HEK293 (cell line): ENCODE results near the gene IGSF10.

Experiments used
- CTCF ChIA-PET: fragments of 350-600 bp; formaldehyde crosslinking; extraction: SDS; loops from one replicate; lab custom pipeline; 2021; ENCODE audit warnings: antibody characterized with exemption; lab: Yijun Ruan, JAX
- POLR2A ChIA-PET: fragments of 300-600 bp; formaldehyde crosslinking; extraction: SDS; loops from one replicate; lab custom pipeline; 2020; ENCODE audit warnings: antibody characterized with exemption, inconsistent platforms; lab: Yijun Ruan, JAX
- H3K27ac ChIP-seq: fragments of 200-500 bp; sonication (Bioruptor generic); 2 replicates; pipeline ENCODE4 v1.5.1; 2014; ENCODE audit warnings: low read depth, low read length, control low read depth, inconsistent platforms; ENCODE audit errors: extremely low read depth
- H3K36me3 ChIP-seq, 2 experiments: fragments of 200-500 bp in 1 of 2; sonication (Bioruptor generic) in 1 of 2; 1 replicate in 1 of 2; 2 replicates in 1 of 2; pipeline ENCODE4 v1.5.1; 2014 to 2017; ENCODE audit warnings: inconsistent platforms in 2 of 2, low read length in 2 of 2; ENCODE audit not compliant: control insufficient read depth in 2 of 2, insufficient read depth in 1 of 2
- H3K4me1 ChIP-seq: fragments of 200-500 bp; sonication (Bioruptor generic); 2 replicates; pipeline ENCODE4 v1.5.1; 2014; ENCODE audit warnings: mild to moderate bottlenecking, low read length, inconsistent platforms; ENCODE audit not compliant: control insufficient read depth, insufficient read depth
- H3K4me3 ChIP-seq: 2 replicates; pipeline ENCODE4 v1.5.1; 2011; ENCODE audit warnings: low read depth, mild to moderate bottlenecking, control low read depth, low read length, moderate library complexity
- H3K9me3 ChIP-seq: fragments of 200-500 bp; sonication (Bioruptor generic); 2 replicates; pipeline ENCODE4 v1.5.1; 2014; ENCODE audit warnings: low read depth, low read length, inconsistent platforms; ENCODE audit not compliant: control insufficient read depth, insufficient read depth
- KLF8 ChIP-seq: fragments of 450-650 bp; formaldehyde crosslinking; IDR thresholded peaks from 2 replicates; pipeline ENCODE4 v1.5.1; 2016; ENCODE audit warnings: missing biosample characterization, missing genetic modification characterization
- MZF1 ChIP-seq: fragments of 450-650 bp; formaldehyde crosslinking; IDR thresholded peaks from 2 replicates; pipeline ENCODE4 v1.5.1; 2017; ENCODE audit warnings: missing biosample characterization, missing genetic modification characterization, borderline replicate concordance
- TRIM28 ChIP-seq: IDR thresholded peaks from 2 replicates; pipeline ENCODE4 v1.6.1; 2011; ENCODE audit warnings: low read length, control low read depth, borderline replicate concordance
- ZFP69B ChIP-seq: fragments of 450-650 bp; formaldehyde crosslinking; IDR thresholded peaks from 2 replicates; pipeline ENCODE4 v1.5.1; 2016; ENCODE audit warnings: missing biosample characterization, missing genetic modification characterization
- ZNF155 ChIP-seq: fragments of 450-650 bp; formaldehyde crosslinking; IDR thresholded peaks from 2 replicates; pipeline ENCODE4 v1.5.1; 2016; ENCODE audit warnings: missing biosample characterization, missing genetic modification characterization
- ZNF211 ChIP-seq: fragments of 450-650 bp; formaldehyde crosslinking; IDR thresholded peaks from 2 replicates; pipeline ENCODE4 v1.5.1; 2016; ENCODE audit warnings: low read depth, missing biosample characterization, missing genetic modification characterization
- ZNF266 ChIP-seq: fragments of 450-650 bp; formaldehyde crosslinking; IDR thresholded peaks from 2 replicates; pipeline ENCODE4 v1.5.1; 2016; ENCODE audit warnings: missing biosample characterization, missing genetic modification characterization, low read depth
- ZNF354C ChIP-seq: fragments of 450-650 bp; formaldehyde crosslinking; IDR thresholded peaks from 2 replicates; pipeline ENCODE4 v1.5.1; 2016; ENCODE audit warnings: missing biosample characterization, missing genetic modification characterization, low read depth, borderline replicate concordance
- ZNF544 ChIP-seq: fragments of 450-650 bp; formaldehyde crosslinking; IDR thresholded peaks from 2 replicates; pipeline ENCODE4 v1.5.0; 2017; ENCODE audit warnings: missing biosample characterization, missing genetic modification characterization
- ZNF548 ChIP-seq: fragments of 450-650 bp; formaldehyde crosslinking; IDR thresholded peaks from 2 replicates; pipeline ENCODE4 v1.5.1; 2016; ENCODE audit warnings: missing biosample characterization, missing genetic modification characterization
- ZNF571 ChIP-seq: fragments of 450-650 bp; formaldehyde crosslinking; IDR thresholded peaks from 2 replicates; pipeline ENCODE4 v1.5.0; 2017; ENCODE audit warnings: missing biosample characterization, missing genetic modification characterization
- TF ChIP-seq, protein P1 (sequence below): fragments of 450-650 bp; formaldehyde crosslinking; IDR thresholded peaks from 2 replicates; pipeline ENCODE4 v1.5.1; 2016; ENCODE audit warnings: missing biosample characterization, missing genetic modification characterization
- TF ChIP-seq, protein P2 (sequence below): fragments of 450-650 bp; formaldehyde crosslinking; IDR thresholded peaks from 2 replicates; pipeline ENCODE4 v1.5.1; 2016; ENCODE audit warnings: missing biosample characterization, missing genetic modification characterization
- TF ChIP-seq, protein P3 (sequence below): fragments of 450-650 bp; formaldehyde crosslinking; IDR thresholded peaks from 2 replicates; pipeline ENCODE4 v1.5.1; 2017; ENCODE audit warnings: missing biosample characterization, missing genetic modification characterization
- TF ChIP-seq, protein P4 (sequence below): fragments of 450-650 bp; formaldehyde crosslinking; IDR thresholded peaks from 2 replicates; pipeline ENCODE4 v1.5.1; 2016; ENCODE audit warnings: missing biosample characterization, missing genetic modification characterization
- TF ChIP-seq, protein P5 (sequence below): fragments of 450-650 bp; formaldehyde crosslinking; IDR thresholded peaks from 2 replicates; pipeline ENCODE4 v1.5.1; 2016; ENCODE audit warnings: missing biosample characterization, missing genetic modification characterization
- TF ChIP-seq, protein P6 (sequence below): fragments of 450-650 bp; formaldehyde crosslinking; optimal IDR thresholded peaks from 2 replicates; pipeline ENCODE3; 2016; ENCODE audit warnings: missing biosample characterization, mild to moderate bottlenecking, missing genetic modification characterization
- TF ChIP-seq, protein P7 (sequence below): fragments of 450-650 bp; formaldehyde crosslinking; conservative IDR thresholded peaks from 2 replicates; pipeline ENCODE4 v1.5.1; 2016; ENCODE audit warnings: low read depth, missing biosample characterization, missing genetic modification characterization

IGSF10 gene

DNA sequence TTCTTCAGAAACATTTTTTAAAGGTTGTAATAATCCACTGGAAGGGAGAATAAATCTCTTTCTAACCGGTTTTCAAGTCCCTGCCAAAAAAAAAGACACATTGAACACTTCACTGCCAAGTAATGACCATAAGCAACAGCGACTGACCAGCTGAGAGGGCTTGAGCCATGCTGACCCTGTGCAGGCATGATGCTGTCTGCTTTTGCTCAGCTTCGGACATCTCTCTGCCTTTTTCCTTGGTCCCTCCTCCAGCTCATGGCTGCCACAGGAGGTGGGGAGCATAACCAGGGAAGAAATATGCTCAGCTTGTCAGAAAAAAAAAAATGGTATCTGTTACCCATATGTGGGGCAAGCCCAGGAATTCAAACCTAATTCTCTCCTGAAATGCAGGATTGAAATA is 1.5 kb downstream of the IGSF10 start:
- no peak overlapping the region for H3K4me3 ChIP-seq
- H3K27ac ChIP-seq: no peak overlapping the region
- no peaks in the 10 kb centered on the region for H3K36me3 ChIP-seq
- ChIA-PET CTCF (interaction anchor here (0.7 to 0.8 kb wide), 2 partner anchors 9 to 751 kb away, joined by 3 to 4 read pairs; no protein-coding TSS in a partner anchor), POLR2A (no interaction called here)
- no peaks in the 10 kb centered on the region for H3K4me1 ChIP-seq
- TF ChIP-seq, protein P1, sequence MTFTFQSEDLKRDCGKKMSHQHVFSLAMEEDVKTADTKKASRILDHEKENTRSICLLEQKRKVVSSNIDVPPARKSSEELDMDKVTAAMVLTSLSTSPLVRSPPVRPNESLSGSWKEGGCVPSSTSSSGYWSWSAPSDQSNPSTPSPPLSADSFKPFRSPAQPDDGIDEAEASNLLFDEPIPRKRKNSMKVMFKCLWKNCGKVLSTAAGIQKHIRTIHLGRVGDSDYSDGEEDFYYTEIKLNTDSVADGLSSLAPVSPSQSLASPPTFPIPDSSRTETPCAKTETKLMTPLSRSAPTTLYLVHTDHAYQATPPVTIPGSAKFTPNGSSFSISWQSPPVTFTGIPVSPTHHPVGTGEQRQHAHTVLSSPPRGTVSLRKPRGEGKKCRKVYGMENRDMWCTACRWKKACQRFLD: no peak
- TF ChIP-seq, protein P2, sequence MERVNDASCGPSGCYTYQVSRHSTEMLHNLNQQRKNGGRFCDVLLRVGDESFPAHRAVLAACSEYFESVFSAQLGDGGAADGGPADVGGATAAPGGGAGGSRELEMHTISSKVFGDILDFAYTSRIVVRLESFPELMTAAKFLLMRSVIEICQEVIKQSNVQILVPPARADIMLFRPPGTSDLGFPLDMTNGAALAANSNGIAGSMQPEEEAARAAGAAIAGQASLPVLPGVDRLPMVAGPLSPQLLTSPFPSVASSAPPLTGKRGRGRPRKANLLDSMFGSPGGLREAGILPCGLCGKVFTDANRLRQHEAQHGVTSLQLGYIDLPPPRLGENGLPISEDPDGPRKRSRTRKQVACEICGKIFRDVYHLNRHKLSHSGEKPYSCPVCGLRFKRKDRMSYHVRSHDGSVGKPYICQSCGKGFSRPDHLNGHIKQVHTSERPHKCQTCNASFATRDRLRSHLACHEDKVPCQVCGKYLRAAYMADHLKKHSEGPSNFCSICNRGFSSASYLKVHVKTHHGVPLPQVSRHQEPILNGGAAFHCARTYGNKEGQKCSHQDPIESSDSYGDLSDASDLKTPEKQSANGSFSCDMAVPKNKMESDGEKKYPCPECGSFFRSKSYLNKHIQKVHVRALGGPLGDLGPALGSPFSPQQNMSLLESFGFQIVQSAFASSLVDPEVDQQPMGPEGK: no peak
- TF ChIP-seq ZNF548 (tag by site-specific recombination): no peak
- no peak for TF ChIP-seq MZF1
- no peak for TF ChIP-seq ZFP69B (tag by site-specific recombination)
- TF ChIP-seq, protein P3, sequence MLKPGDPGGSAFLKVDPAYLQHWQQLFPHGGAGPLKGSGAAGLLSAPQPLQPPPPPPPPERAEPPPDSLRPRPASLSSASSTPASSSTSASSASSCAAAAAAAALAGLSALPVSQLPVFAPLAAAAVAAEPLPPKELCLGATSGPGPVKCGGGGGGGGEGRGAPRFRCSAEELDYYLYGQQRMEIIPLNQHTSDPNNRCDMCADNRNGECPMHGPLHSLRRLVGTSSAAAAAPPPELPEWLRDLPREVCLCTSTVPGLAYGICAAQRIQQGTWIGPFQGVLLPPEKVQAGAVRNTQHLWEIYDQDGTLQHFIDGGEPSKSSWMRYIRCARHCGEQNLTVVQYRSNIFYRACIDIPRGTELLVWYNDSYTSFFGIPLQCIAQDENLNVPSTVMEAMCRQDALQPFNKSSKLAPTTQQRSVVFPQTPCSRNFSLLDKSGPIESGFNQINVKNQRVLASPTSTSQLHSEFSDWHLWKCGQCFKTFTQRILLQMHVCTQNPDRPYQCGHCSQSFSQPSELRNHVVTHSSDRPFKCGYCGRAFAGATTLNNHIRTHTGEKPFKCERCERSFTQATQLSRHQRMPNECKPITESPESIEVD (tag by site-specific recombination): no peak
- no peak for TF ChIP-seq TRIM28
- TF ChIP-seq ZNF354C: no peak
- TF ChIP-seq, protein P4, sequence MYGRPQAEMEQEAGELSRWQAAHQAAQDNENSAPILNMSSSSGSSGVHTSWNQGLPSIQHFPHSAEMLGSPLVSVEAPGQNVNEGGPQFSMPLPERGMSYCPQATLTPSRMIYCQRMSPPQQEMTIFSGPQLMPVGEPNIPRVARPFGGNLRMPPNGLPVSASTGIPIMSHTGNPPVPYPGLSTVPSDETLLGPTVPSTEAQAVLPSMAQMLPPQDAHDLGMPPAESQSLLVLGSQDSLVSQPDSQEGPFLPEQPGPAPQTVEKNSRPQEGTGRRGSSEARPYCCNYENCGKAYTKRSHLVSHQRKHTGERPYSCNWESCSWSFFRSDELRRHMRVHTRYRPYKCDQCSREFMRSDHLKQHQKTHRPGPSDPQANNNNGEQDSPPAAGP (tag by site-specific recombination): no peak
- TF ChIP-seq ZNF266 (tag by site-specific recombination): no peak
- TF ChIP-seq ZNF155 (tag by site-specific recombination): no peak
- no peak for TF ChIP-seq KLF8 (tag by site-specific recombination)
- TF ChIP-seq, protein P5, sequence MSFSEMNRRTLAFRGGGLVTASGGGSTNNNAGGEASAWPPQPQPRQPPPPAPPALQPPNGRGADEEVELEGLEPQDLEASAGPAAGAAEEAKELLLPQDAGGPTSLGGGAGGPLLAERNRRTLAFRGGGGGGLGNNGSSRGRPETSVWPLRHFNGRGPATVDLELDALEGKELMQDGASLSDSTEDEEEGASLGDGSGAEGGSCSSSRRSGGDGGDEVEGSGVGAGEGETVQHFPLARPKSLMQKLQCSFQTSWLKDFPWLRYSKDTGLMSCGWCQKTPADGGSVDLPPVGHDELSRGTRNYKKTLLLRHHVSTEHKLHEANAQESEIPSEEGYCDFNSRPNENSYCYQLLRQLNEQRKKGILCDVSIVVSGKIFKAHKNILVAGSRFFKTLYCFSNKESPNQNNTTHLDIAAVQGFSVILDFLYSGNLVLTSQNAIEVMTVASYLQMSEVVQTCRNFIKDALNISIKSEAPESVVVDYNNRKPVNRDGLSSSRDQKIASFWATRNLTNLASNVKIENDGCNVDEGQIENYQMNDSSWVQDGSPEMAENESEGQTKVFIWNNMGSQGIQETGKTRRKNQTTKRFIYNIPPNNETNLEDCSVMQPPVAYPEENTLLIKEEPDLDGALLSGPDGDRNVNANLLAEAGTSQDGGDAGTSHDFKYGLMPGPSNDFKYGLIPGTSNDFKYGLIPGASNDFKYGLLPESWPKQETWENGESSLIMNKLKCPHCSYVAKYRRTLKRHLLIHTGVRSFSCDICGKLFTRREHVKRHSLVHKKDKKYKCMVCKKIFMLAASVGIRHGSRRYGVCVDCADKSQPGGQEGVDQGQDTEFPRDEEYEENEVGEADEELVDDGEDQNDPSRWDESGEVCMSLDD (tag by site-specific recombination): no peak
- no peak for TF ChIP-seq ZNF211 (tag by site-specific recombination)
- TF ChIP-seq ZNF544 (tag by site-specific recombination): no peak
- no peak for TF ChIP-seq ZNF571
- TF ChIP-seq, protein P6, sequence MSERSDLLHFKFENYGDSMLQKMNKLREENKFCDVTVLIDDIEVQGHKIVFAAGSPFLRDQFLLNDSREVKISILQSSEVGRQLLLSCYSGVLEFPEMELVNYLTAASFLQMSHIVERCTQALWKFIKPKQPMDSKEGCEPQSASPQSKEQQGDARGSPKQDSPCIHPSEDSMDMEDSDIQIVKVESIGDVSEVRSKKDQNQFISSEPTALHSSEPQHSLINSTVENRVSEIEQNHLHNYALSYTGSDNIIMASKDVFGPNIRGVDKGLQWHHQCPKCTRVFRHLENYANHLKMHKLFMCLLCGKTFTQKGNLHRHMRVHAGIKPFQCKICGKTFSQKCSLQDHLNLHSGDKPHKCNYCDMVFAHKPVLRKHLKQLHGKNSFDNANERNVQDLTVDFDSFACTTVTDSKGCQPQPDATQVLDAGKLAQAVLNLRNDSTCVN (tag by site-specific recombination): no peak
- TF ChIP-seq, protein P7, sequence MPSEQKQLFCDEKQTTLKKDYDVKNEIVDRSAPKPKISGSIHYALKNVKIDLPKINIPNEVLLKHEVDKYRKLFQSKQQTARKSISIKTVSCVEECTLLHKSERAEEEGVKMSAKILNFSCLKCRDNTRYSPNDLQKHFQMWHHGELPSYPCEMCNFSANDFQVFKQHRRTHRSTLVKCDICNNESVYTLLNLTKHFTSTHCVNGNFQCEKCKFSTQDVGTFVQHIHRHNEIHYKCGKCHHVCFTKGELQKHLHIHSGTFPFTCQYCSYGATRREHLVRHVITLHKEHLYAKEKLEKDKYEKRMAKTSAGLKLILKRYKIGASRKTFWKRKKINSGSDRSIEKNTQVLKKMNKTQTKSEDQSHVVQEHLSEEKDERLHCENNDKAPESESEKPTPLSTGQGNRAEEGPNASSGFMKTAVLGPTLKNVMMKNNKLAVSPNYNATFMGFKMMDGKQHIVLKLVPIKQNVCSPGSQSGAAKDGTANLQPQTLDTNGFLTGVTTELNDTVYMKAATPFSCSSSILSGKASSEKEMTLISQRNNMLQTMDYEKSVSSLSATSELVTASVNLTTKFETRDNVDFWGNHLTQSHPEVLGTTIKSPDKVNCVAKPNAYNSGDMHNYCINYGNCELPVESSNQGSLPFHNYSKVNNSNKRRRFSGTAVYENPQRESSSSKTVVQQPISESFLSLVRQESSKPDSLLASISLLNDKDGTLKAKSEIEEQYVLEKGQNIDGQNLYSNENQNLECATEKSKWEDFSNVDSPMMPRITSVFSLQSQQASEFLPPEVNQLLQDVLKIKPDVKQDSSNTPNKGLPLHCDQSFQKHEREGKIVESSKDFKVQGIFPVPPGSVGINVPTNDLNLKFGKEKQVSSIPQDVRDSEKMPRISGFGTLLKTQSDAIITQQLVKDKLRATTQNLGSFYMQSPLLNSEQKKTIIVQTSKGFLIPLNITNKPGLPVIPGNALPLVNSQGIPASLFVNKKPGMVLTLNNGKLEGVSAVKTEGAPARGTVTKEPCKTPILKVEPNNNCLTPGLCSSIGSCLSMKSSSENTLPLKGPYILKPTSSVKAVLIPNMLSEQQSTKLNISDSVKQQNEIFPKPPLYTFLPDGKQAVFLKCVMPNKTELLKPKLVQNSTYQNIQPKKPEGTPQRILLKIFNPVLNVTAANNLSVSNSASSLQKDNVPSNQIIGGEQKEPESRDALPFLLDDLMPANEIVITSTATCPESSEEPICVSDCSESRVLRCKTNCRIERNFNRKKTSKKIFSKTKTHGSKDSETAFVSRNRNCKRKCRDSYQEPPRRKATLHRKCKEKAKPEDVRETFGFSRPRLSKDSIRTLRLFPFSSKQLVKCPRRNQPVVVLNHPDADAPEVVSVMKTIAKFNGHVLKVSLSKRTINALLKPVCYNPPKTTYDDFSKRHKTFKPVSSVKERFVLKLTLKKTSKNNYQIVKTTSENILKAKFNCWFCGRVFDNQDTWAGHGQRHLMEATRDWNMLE (tag by site-specific recombination): no peak
- H3K9me3 ChIP-seq: no peaks in the 10 kb centered on the region
